Measurements from ENCODE around the gene CLCN7. TPM values are rescaled to one million over a fixed set of nuclear protein-coding genes. Genes with fewer than 3 reads are reported as not detected.

CLCN7 gene
- total and polyA plus RNA-seq, 9 of the 15 experiments (the other 6 are each of a cell fraction or from before 2014, with no cell fraction given): 0.06 to 126 (median 18.7) TPM

DNA sequence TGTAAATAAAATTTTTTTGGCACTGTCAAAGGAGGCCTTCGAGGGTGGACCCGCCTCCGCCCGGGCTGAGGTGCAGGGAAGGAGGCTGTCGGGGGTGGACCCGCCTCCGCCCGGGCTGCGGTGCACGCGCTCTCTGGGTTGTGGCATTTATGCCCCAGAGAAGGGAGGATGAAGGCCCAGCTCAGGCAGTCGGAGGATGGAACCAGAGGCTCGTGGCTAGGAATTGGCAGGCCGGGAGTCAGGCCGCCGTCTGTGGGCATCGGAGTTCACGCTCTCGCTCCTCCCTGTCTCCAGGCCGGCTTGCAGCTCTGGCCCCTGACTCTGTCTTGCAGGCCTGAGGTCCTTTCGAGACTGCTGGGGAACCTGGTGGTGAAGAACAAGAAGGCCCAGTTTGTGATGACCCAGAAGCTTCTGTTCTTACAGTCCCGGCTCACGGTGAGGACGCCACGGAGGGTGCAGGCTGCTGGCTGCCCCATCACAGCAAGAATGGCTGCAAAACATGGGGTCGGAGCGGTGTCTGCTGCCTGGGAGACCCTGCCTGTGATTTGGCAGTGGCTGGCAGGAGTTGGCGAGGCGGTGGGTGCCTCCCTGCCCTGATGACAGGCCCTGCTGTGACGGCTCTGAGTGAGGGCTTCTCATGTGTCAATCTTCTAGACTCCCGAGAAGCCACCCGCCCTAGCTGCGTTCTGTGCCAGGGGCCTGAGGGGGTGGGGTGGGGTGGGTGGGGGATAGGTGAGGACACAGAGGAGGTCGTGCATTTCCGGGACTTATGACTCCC, 24.3 kb upstream of the CLCN7 start:
- peak; percentile 43; the same call in 1 of the 2 replicates for TF ChIP-seq RBFOX2 (IDR thresholded peaks at IDR 0.05; ENCODE audit: low read depth, low read length)
- TF ChIP-seq NBN (IDR thresholded peaks at IDR 0.05; ENCODE audit: low read depth): no peak
- TF ChIP-seq GTF3C2 (IDR thresholded peaks at IDR 0.05; ENCODE audit: borderline replicate concordance, extremely low read depth, insufficient read length): no peak
- TF ChIP-seq POLR3G (IDR thresholded peaks at IDR 0.05; ENCODE audit: extremely low read depth, insufficient read length, insufficient replicate concordance): no peak
- TF ChIP-seq SMAD1 (IDR thresholded peaks at IDR 0.05; ENCODE audit: low read depth, low read length, partially characterized antibody): no peak
- no peak for TF ChIP-seq MAFF (IDR thresholded peaks at IDR 0.05; ENCODE audit: low read length)
- TF ChIP-seq HDAC3 (IDR thresholded peaks at IDR 0.05; ENCODE audit: borderline replicate concordance, partially characterized antibody): no peak
- no peak for TF ChIP-seq TFAM (CRISPR knock-in tag; conservative IDR thresholded peaks at IDR 0.05)
- in situ Hi-C loops (cut with MboI): no loop called here

More for the DNA sequence above, 24.3 kb upstream of the CLCN7 start:
- Histone ChIP-seq H3K4me1 (replicated peaks in 1 of 2; ENCODE audit: control insufficient read depth in 2 of 2, insufficient read depth in 2 of 2, low read length in 2 of 2) (peaks cover 6 to 45% of the 10 kb centered on the region in 2 experiments; a peak in 3 of 5 replicates), H3K4me3 (no peak overlapping the region), H3K9me1 (ENCODE audit: control insufficient read depth, insufficient read depth, low read length) (no peaks in the 10 kb centered on the region), H3K4me2 (ENCODE audit: insufficient read depth, low read length) (no peak overlapping the region), H3K9ac (ENCODE audit: insufficient read depth in 1 of 2, low read depth in 2 of 2, low read length in 2 of 2) (no peak overlapping the region; a peak in 1 of 4 replicates), H3K27ac (ENCODE audit: extremely low read depth, low read depth, low read length) (no peak overlapping the region), H3K27me3 (ENCODE audit: control insufficient read depth in 2 of 2, insufficient read depth in 2 of 2, low read length in 2 of 2) (no peaks in the 10 kb centered on the region), H4K20me1 (replicated peaks; ENCODE audit: control insufficient read depth, insufficient read depth, low read length) (peaks cover 7% of the 10 kb centered on the region; the same call in 1 of the 2 replicates), H3K79me2 (ENCODE audit: control insufficient read depth, insufficient read depth, low read length) (peaks cover 18% of the 10 kb centered on the region), H3K36me3 (ENCODE audit: control insufficient read depth, insufficient read depth, low read length) (peaks cover 95% of the 10 kb centered on the region; the same call in 2 of the 3 replicates), H2AFZ (ENCODE audit: low read depth, low read length) (no peak overlapping the region), H3K9me3 (replicated peaks; ENCODE audit: control insufficient read depth, insufficient read depth, low read depth, low read length) (no peaks in the 10 kb centered on the region)
- 93% methylated on average over 20 of the region's 35 CpGs for WGBS (ENCODE audit: insufficient coverage, low coverage, missing lambda C conversion rate)
- ATAC-seq: no peak
- DNase-seq (ENCODE audit: extremely low read depth in 1 of 4, low spot score in 3 of 4): peak in 1 of 4 experiments; percentile 13
- intact Hi-C loops (cut with micrococcal nuclease): no loop called here
- no peak for FAIRE-seq
- BruUV-seq (replicated peaks): no TSS peak
- ChIA-PET POLR2A (interaction anchor here (0.6 kb wide), 1 partner anchor 17 kb away, joined by 3 read pairs; no protein-coding TSS in a partner anchor), CTCF (ENCODE audit: low intra/inter-chr PET ratio) (no interaction called here)

Measured in K562 (cell line).